ENCODE results near the gene ASB13. TPM values are rescaled to one million over a fixed set of nuclear protein-coding genes. Genes with fewer than 3 reads are reported as not detected.

Gene ASB13
- total RNA-seq, 1 experiment from 2014 or later: 18.4 TPM

GRCh38 chr10:5679037-5679435 is 12.6 kb upstream of the ASB13 start:
- H3K4me1 ChIP-seq (ENCODE audit: control insufficient read depth, insufficient read depth, low read length): peaks cover 4% of the 10 kb centered on the region
- no peak overlapping the region for H3K27ac ChIP-seq (ENCODE audit: low read length)
- no peaks in the 10 kb centered on the region for H3K27me3 ChIP-seq (ENCODE audit: control insufficient read depth, insufficient read depth, low read length)
- in situ Hi-C loops (cut with HindIII; ENCODE audit: low pct_unique_long_range_greater_than_20kb, low sequenced_read_pairs) (no loop called here), intact Hi-C loops (cut with micrococcal nuclease; ENCODE audit: unreplicated experiment) (no loop called here)
- no peak for TF ChIP-seq CTCF (IDR thresholded peaks at IDR 0.05)
- TF ChIP-seq SIN3A (IDR thresholded peaks at IDR 0.05; ENCODE audit: borderline replicate concordance, insufficient read depth, low read depth, low read length): no peak
- TF ChIP-seq TCF7L2 (IDR thresholded peaks at IDR 0.05; ENCODE audit: low read depth, low read length): no peak
- TF ChIP-seq, protein P1, sequence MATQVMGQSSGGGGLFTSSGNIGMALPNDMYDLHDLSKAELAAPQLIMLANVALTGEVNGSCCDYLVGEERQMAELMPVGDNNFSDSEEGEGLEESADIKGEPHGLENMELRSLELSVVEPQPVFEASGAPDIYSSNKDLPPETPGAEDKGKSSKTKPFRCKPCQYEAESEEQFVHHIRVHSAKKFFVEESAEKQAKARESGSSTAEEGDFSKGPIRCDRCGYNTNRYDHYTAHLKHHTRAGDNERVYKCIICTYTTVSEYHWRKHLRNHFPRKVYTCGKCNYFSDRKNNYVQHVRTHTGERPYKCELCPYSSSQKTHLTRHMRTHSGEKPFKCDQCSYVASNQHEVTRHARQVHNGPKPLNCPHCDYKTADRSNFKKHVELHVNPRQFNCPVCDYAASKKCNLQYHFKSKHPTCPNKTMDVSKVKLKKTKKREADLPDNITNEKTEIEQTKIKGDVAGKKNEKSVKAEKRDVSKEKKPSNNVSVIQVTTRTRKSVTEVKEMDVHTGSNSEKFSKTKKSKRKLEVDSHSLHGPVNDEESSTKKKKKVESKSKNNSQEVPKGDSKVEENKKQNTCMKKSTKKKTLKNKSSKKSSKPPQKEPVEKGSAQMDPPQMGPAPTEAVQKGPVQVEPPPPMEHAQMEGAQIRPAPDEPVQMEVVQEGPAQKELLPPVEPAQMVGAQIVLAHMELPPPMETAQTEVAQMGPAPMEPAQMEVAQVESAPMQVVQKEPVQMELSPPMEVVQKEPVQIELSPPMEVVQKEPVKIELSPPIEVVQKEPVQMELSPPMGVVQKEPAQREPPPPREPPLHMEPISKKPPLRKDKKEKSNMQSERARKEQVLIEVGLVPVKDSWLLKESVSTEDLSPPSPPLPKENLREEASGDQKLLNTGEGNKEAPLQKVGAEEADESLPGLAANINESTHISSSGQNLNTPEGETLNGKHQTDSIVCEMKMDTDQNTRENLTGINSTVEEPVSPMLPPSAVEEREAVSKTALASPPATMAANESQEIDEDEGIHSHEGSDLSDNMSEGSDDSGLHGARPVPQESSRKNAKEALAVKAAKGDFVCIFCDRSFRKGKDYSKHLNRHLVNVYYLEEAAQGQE (IDR thresholded peaks at IDR 0.05; ENCODE audit: insufficient read depth in 1 of 2, low read depth in 2 of 2, low read length in 1 of 2): no peak
- no peak for TF ChIP-seq POLR2AphosphoS5 (IDR thresholded peaks at IDR 0.05; ENCODE audit: low read depth, low read length)
- no TSS peak for BruUV-seq (replicated peaks)
- ChIA-PET CTCF (no interaction called here), POLR2A (no interaction called here)
- H3K36me3 ChIP-seq (ENCODE audit: control insufficient read depth, insufficient read depth, low read length): no peaks in the 10 kb centered on the region
- ATAC-seq: no peak
- H3K9me3 ChIP-seq (ENCODE audit: control insufficient read depth, insufficient read depth, low read depth, low read length): no peaks in the 10 kb centered on the region
- H3K4me3 ChIP-seq (ENCODE audit: low read depth in 2 of 2, low read length in 2 of 2): no peak overlapping the region
- no peak for DNase-seq (ENCODE audit: low read depth, low spot score)

DNA sequence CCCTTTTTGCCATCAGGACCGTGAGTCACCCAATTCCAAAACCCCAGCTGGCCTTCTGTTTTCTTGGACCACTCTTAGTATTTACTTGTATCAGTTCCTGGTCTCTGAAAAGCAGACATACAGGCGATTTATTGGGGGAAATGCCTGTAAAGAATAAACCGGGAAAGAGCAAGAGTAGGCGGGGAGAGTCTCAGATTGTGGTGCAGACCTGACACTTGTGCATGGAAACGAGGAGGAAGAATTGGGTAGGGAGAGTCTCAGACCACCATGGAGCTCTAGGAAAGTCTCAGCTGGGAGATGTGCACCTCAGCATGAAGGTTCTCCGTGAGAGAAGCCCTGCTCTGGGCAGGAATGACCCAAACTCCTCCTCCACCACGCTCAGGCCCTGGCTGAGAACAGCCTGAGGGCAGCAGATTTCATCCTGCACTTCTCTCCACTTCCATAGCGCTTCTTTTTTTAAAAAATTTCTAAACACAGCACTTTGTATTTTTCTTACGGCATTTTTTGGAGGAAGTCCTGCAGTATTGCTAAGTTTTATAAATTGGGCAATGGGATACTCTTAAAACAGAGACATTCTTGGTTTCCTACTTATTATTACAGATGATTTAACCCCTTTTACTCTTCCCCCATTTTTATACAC is 12.1 kb upstream of the ASB13 start:
- H3K9me3 ChIP-seq (ENCODE audit: control insufficient read depth, insufficient read depth, low read depth, low read length): no peaks in the 10 kb centered on the region
- no peaks in the 10 kb centered on the region for H3K27me3 ChIP-seq (ENCODE audit: control insufficient read depth, insufficient read depth, low read length)
- DNase-seq (ENCODE audit: low read depth, low spot score) (no peak), ATAC-seq (no peak)
- ChIA-PET POLR2A (no interaction called here), CTCF (no interaction called here)
- TF ChIP-seq, protein P1 (IDR thresholded peaks at IDR 0.05; ENCODE audit: insufficient read depth in 1 of 2, low read depth in 2 of 2, low read length in 1 of 2): no peak
- TF ChIP-seq SIN3A (IDR thresholded peaks at IDR 0.05; ENCODE audit: borderline replicate concordance, insufficient read depth, low read depth, low read length): no peak
- no peak for TF ChIP-seq CTCF (IDR thresholded peaks at IDR 0.05)
- no peak for TF ChIP-seq POLR2AphosphoS5 (IDR thresholded peaks at IDR 0.05; ENCODE audit: low read depth, low read length)
- TF ChIP-seq TCF7L2 (IDR thresholded peaks at IDR 0.05; ENCODE audit: low read depth, low read length): no peak
- intact Hi-C loops (cut with micrococcal nuclease; ENCODE audit: unreplicated experiment): no loop called here
- H3K4me1 ChIP-seq (ENCODE audit: control insufficient read depth, insufficient read depth, low read length): no peaks in the 10 kb centered on the region
- no peaks in the 10 kb centered on the region for H3K36me3 ChIP-seq (ENCODE audit: control insufficient read depth, insufficient read depth, low read length)
- H3K4me3 ChIP-seq (ENCODE audit: low read depth in 2 of 2, low read length in 2 of 2): no peak overlapping the region
- in situ Hi-C loops (cut with HindIII; ENCODE audit: low pct_unique_long_range_greater_than_20kb, low sequenced_read_pairs): no loop called here
- no peak overlapping the region for H3K27ac ChIP-seq (ENCODE audit: low read length)
- BruUV-seq (replicated peaks): no TSS peak
